K562 (cell line): ENCODE results near the gene SPATA2L. TPM values are rescaled to one million over a fixed set of nuclear protein-coding genes. Genes with fewer than 3 reads are reported as not detected.

Experiments used
- ATAC-seq: fragments of 200-7000 bp; cut with Tn5 transposase; 3 replicates; pipeline ENCODE4 v1.9.1; 2020; ENCODE audit warnings: moderate library complexity
- BruUV-seq: library from RNA; stranded (reverse); fragments of 400-500 nt; replicated peaks from 2 replicates; lab custom pipeline; 2021; lab: Mats Ljungman, UMichigan
- CTCF ChIA-PET: fragments of 300-600 bp; formaldehyde crosslinking; extraction: SDS; loops from one replicate; lab custom pipeline; 2021; ENCODE audit warnings: low intra/inter-chr PET ratio; lab: Yijun Ruan, JAX
- POLR2A ChIA-PET: fragments of 300-600, 350-650 bp; sonication (Branson Sonifier 250); formaldehyde crosslinking; extraction: SDS; loops from one replicate; lab custom pipeline; 2021; ENCODE audit warnings: antibody characterized with exemption, inconsistent platforms; lab: Yijun Ruan, JAX
- DNase-seq, 4 experiments: peaks; one replicate each; pipeline versions ENCODE4 v3.0.0 to v3.0.0-alpha.2; 2011 to 2018; ENCODE audit warnings: low spot score in 3 of 4, mixed read lengths in 3 of 4; ENCODE audit errors: extremely low read depth in 1 of 4
- FAIRE-seq: peaks from 2 replicates; lab custom pipeline; 2011; peaks lifted over from hg19 to GRCh38; lab: Jason Lieb, UNC
- H2AFZ ChIP-seq: 2 replicates; pipeline ENCODE4 v1.6.0; 2011; ENCODE audit warnings: low read depth, low read length, control low read depth, inconsistent platforms
- H3K27ac ChIP-seq: fragments of 200-600 bp; 3 replicates; pipeline ENCODE4 v1.8.0; 2011; ENCODE audit warnings: low read depth, mild to moderate bottlenecking, control low read depth, inconsistent platforms, low read length, moderate library complexity, mixed read lengths; ENCODE audit errors: extremely low read depth
- H3K27me3 ChIP-seq, 2 experiments: fragments of 300-600 bp in 1 of 2; 2 replicates in 1 of 2; 3 replicates in 1 of 2; pipeline versions ENCODE4 v1.6.0 to v1.8.0; 2011; ENCODE audit warnings: inconsistent platforms in 2 of 2, low read length in 2 of 2, mild to moderate bottlenecking in 1 of 2, mixed read lengths in 1 of 2, moderate library complexity in 1 of 2; ENCODE audit not compliant: control insufficient read depth in 2 of 2, insufficient read depth in 2 of 2
- H3K36me3 ChIP-seq: fragments of 300-600 bp; 3 replicates; pipeline ENCODE4 v1.8.0; 2011; ENCODE audit warnings: mild to moderate bottlenecking, low read length, inconsistent platforms; ENCODE audit not compliant: control insufficient read depth, insufficient read depth
- H3K4me1 ChIP-seq, 2 experiments: fragments of 200-600 bp in 1 of 2; replicated peaks in 1 of 2; 2 replicates in 1 of 2; 3 replicates in 1 of 2; pipeline versions ENCODE4 v1.5.1 to v1.8.0; 2011; ENCODE audit warnings: inconsistent platforms in 2 of 2, low read length in 2 of 2, mild to moderate bottlenecking in 1 of 2, mixed read lengths in 1 of 2, moderate library complexity in 1 of 2; ENCODE audit not compliant: control insufficient read depth in 2 of 2, insufficient read depth in 2 of 2
- H3K4me2 ChIP-seq: 2 replicates; pipeline ENCODE4 v1.6.1; 2011; ENCODE audit warnings: low read length, control low read depth, inconsistent platforms, mixed read lengths; ENCODE audit not compliant: insufficient read depth
- H3K4me3 ChIP-seq: fragments of 200-600 bp; sonication (generic), shearing (Covaris generic); 2 replicates; pipeline ENCODE4 v1.5.1; 2016; ENCODE audit warnings: control low read depth, inconsistent platforms
- H3K79me2 ChIP-seq: fragments of 200-600 bp; 3 replicates; pipeline ENCODE4 v1.8.0; 2011; ENCODE audit warnings: low read length, inconsistent platforms; ENCODE audit not compliant: control insufficient read depth, insufficient read depth
- H3K9ac ChIP-seq, 2 experiments: 2 replicates each; pipeline versions ENCODE4 v1.6.0 to v1.6.1; 2011; ENCODE audit warnings: low read depth in 2 of 2, low read length in 2 of 2, control low read depth in 1 of 2, inconsistent platforms in 1 of 2, mild to moderate bottlenecking in 1 of 2, mixed read lengths in 1 of 2; ENCODE audit not compliant: insufficient read depth in 1 of 2
- H3K9me1 ChIP-seq: one replicate; pipeline ENCODE4 v1.6.0; 2011; ENCODE audit warnings: inconsistent platforms, mild to moderate bottlenecking, low read length, moderate library complexity; ENCODE audit not compliant: control insufficient read depth, insufficient read depth
- H3K9me3 ChIP-seq: replicated peaks from 2 replicates; pipeline ENCODE4 v1.5.1; 2011; ENCODE audit warnings: low read depth, low read length, inconsistent platforms; ENCODE audit not compliant: control insufficient read depth, insufficient read depth
- H4K20me1 ChIP-seq: replicated peaks from 2 replicates; pipeline ENCODE4 v1.6.1; 2011; ENCODE audit warnings: low read length, inconsistent platforms, mixed read lengths; ENCODE audit not compliant: control insufficient read depth, insufficient read depth
- CBX1 ChIP-seq: sonication (generic); IDR thresholded peaks from 2 replicates; pipeline ENCODE4 v1.6.1; 2016; ENCODE audit warnings: antibody characterized with exemption, low read depth, mild to moderate bottlenecking
- DACH1 ChIP-seq: fragments of 450-650 bp; IDR thresholded peaks from 2 replicates; pipeline ENCODE4 v1.6.1; 2018; ENCODE audit not compliant: partially characterized antibody
- FIP1L1 ChIP-seq: fragments of 200-400 bp; formaldehyde crosslinking; IDR thresholded peaks from 2 replicates; pipeline ENCODE4 v1.6.1; 2018; ENCODE audit warnings: mild to moderate bottlenecking, low read depth, low read length; ENCODE audit not compliant: poor library complexity, severe bottlenecking
- NFATC3 ChIP-seq: fragments of 450-650 bp; IDR thresholded peaks from 2 replicates; pipeline ENCODE4 v1.6.1; 2017; ENCODE audit warnings: mild to moderate bottlenecking
- PML ChIP-seq: IDR thresholded peaks from 2 replicates; pipeline ENCODE4 v1.6.1; 2012; ENCODE audit warnings: low read length, inconsistent platforms
- POLR2A ChIP-seq: fragments of 450-650 bp; conservative IDR thresholded peaks from 2 replicates; pipeline ENCODE4 v1.6.1; 2016
- POLR2G ChIP-seq: fragments of 200-400 bp; formaldehyde crosslinking; IDR thresholded peaks from 2 replicates; pipeline ENCODE4 v1.6.1; 2017; ENCODE audit warnings: low read depth, mild to moderate bottlenecking, antibody characterized with exemption, low read length, moderate library complexity
- RB1 ChIP-seq: fragments of 450-650 bp; IDR thresholded peaks from 2 replicates; pipeline ENCODE4 v1.6.1; 2017; ENCODE audit warnings: low read depth, mild to moderate bottlenecking
- RBFOX2 ChIP-seq: fragments of 200-400 bp; formaldehyde crosslinking; IDR thresholded peaks from 2 replicates; pipeline ENCODE4 v1.6.1; 2017; ENCODE audit warnings: low read depth, mild to moderate bottlenecking, low read length, moderate library complexity
- RBM22 ChIP-seq: fragments of 200-400 bp; formaldehyde crosslinking; IDR thresholded peaks from 2 replicates; pipeline ENCODE4 v1.6.1; 2018; ENCODE audit warnings: low read length, low read depth; ENCODE audit not compliant: poor library complexity, severe bottlenecking
- SMAD1 ChIP-seq: fragments of 150-350 bp; IDR thresholded peaks from 2 replicates; pipeline ENCODE4 v1.6.1; 2014; ENCODE audit warnings: low read length, low read depth; ENCODE audit not compliant: partially characterized antibody
- TRIM28 ChIP-seq: fragments of 450-650 bp; IDR thresholded peaks from 2 replicates; pipeline ENCODE4 v1.6.1; 2017
- ZFX ChIP-seq: sonication (generic); formaldehyde crosslinking; IDR thresholded peaks from 2 replicates; pipeline ENCODE4 v1.8.0; 2022; ENCODE audit warnings: mild to moderate bottlenecking, missing genetic modification reagents, moderate library complexity
- ZNF232 ChIP-seq: sonication (generic); formaldehyde crosslinking; IDR thresholded peaks from 2 replicates; pipeline ENCODE4 v1.8.0; 2022; ENCODE audit warnings: mild to moderate bottlenecking, missing genetic modification reagents
- ZNF436 ChIP-seq: fragments of 250-450, 450-650 bp; sonication (Bioruptor Pico); formaldehyde crosslinking; IDR thresholded peaks from 2 replicates; pipeline ENCODE4 v1.7.0; 2020; ENCODE audit warnings: mild to moderate bottlenecking
- WGBS: fragments of 100-300 bp; shearing (Covaris generic); methylation state at CpG from one replicate; pipeline ENCODE4 v1.1.6; 2016; ENCODE audit warnings: low coverage, mixed read lengths; ENCODE audit not compliant: insufficient coverage; ENCODE audit errors: missing lambda C conversion rate; 5-methylcytosine and 5-hydroxymethylcytosine counted together
- in situ Hi-C: fragments of 300-500 bp; cut with MboI; formaldehyde crosslinking; loops from 4 replicates; pipeline ENCODE4 v1.15.0; 2018; ENCODE audit warnings: inconsistent platforms, mixed read lengths
- intact Hi-C: fragments of 100-400 bp; cut with micrococcal nuclease; formaldehyde crosslinking; loops from 2 replicates; pipeline ENCODE4 v1.14.2; 2022
- polyA plus RNA-seq, 8 experiments: library from polyadenylated mRNA; depleted of rRNA in 4 of 8; stranded (reverse) in 5 of 8; unstranded in 3 of 8; fragments of >200 nt; fragmentation: Nextera tagmentation in 2 of 8; fragmentation: Illumina TruSeq in 1 of 8; extraction: Ambion mirVana in 2 of 8; extraction: Trizol in 1 of 8; gene quantifications; 2 replicates each; pipeline versions ENCODE4 v1.2.1 to v1.2.3, GENCODE V29; 2011 to 2014; ENCODE audit warnings: inconsistent platforms in 1 of 8, missing spikeins in 1 of 8
- total RNA-seq, 7 experiments: library from RNA; depleted of rRNA in 6 of 7; stranded (reverse); fragments of >200 nt in 6 of 7; fragmentation: Illumina TruSeq in 2 of 7; extraction: Trizol in 2 of 7; gene quantifications; 2 replicates each; pipeline versions ENCODE4 v1.2.1 to v1.2.3, GENCODE V29; 2011 to 2021; ENCODE audit warnings: low replicate concordance in 1 of 7
- TF ChIP-seq, protein P1 (sequence below): IDR thresholded peaks from 2 replicates; pipeline ENCODE4 v1.6.1; 2011; ENCODE audit not compliant: insufficient read length; ENCODE audit errors: extremely low read depth
- TF ChIP-seq, protein P2 (sequence below): sonication (generic); formaldehyde crosslinking; IDR thresholded peaks from 2 replicates; pipeline ENCODE4 v1.8.0; 2022; ENCODE audit warnings: missing genetic modification reagents, mild to moderate bottlenecking, borderline replicate concordance
- TF ChIP-seq, protein P3 (sequence below): fragments of 250-450 bp; sonication (Bioruptor Pico); IDR thresholded peaks from 2 replicates; pipeline ENCODE4 v1.8.0; 2022; ENCODE audit warnings: inconsistent platforms

SPATA2L gene
- total and polyA plus RNA-seq, 9 of the 15 experiments (the other 6 are each of a cell fraction or from before 2014, with no cell fraction given) = 0.13 to 19.2 (median 4.8) TPM; not detected in 1

DNA sequence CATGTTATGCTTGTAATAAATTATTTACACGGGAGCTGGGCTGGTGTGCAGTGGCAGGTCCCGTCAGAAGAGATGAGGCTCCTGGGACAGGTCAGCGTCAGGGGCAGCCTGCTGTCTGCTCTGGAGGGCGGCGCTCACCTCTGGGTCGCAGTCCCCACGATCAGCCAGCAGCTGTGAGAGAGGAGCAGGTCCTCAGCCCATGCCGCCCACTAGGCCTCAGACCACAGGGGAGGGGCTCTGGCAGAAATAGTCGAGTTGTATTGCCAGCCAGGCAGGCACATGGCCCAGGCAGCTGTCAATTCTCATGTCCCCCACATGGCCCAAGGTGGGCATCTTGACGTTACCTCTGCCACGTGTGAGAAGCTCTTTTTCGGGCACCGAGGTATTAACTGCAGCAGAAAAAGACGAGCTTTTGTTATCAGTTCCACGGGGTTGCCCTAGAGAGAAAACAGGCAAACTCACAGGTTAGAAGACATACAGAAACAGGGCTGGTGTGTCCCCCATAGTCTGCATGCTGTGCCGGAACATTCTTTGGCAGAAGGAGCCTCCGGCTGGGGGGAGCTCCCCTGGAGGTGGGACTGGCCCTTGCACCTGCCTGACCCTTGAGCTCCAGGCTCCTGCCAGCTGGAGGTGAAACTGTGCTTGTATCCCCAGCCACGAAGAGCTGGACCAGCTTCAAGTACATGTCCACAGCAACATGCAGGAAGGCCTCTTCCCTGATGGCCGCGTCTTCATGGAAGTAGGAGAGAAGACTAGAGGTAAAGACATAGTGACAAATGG, 37.2 kb upstream of the SPATA2L start (continued):
- TF ChIP-seq, protein P1, sequence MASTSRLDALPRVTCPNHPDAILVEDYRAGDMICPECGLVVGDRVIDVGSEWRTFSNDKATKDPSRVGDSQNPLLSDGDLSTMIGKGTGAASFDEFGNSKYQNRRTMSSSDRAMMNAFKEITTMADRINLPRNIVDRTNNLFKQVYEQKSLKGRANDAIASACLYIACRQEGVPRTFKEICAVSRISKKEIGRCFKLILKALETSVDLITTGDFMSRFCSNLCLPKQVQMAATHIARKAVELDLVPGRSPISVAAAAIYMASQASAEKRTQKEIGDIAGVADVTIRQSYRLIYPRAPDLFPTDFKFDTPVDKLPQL = no peak
- TF ChIP-seq, protein P2, sequence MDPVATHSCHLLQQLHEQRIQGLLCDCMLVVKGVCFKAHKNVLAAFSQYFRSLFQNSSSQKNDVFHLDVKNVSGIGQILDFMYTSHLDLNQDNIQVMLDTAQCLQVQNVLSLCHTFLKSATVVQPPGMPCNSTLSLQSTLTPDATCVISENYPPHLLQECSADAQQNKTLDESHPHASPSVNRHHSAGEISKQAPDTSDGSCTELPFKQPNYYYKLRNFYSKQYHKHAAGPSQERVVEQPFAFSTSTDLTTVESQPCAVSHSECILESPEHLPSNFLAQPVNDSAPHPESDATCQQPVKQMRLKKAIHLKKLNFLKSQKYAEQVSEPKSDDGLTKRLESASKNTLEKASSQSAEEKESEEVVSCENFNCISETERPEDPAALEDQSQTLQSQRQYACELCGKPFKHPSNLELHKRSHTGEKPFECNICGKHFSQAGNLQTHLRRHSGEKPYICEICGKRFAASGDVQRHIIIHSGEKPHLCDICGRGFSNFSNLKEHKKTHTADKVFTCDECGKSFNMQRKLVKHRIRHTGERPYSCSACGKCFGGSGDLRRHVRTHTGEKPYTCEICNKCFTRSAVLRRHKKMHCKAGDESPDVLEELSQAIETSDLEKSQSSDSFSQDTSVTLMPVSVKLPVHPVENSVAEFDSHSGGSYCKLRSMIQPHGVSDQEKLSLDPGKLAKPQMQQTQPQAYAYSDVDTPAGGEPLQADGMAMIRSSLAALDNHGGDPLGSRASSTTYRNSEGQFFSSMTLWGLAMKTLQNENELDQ (CRISPR knock-in tag) = no peak
- TF ChIP-seq ZNF436 (CRISPR knock-in tag) = no peak
- TF ChIP-seq DACH1 = no peak
- no peak for TF ChIP-seq RB1
- no peak for TF ChIP-seq SMAD1

DNA sequence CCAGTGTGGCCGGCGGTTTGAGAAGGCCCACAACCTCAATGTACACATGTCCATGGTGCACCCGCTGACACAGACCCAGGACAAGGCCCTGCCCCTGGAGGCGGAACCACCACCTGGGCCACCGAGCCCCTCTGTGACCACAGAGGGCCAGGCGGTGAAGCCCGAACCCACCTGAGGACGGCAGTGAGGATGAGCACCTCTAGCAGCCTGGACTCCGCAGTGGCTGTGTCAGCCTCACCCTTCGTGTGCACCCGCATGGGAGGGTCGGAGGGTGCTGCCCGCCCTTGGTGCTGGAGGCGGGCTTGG, 36.5 kb upstream of the SPATA2L start:
- H2AFZ ChIP-seq = no peak overlapping the region
- no peak for FAIRE-seq
- H3K9ac ChIP-seq = peak overlapping the region in 1 of 2 experiments; percentile 14; a peak in 1 of 4 replicates
- H3K4me2 ChIP-seq = no peak overlapping the region
- POLR2A ChIA-PET = interaction anchor here (0.8 to 5.4 kb wide), 5 partner anchors 9 to 35 kb away, joined by 3 to 37 read pairs (median 4); no protein-coding TSS in a partner anchor
- peak; percentile 6; the same call in 2 of the 3 replicates for ATAC-seq
- in situ Hi-C loops = no loop called here
- no peaks in the 10 kb centered on the region for H3K9me3 ChIP-seq
- H3K9me1 ChIP-seq = no peaks in the 10 kb centered on the region
- CTCF ChIA-PET = no interaction called here
- H3K4me1 ChIP-seq = peaks cover 0 to 7% of the 10 kb centered on the region in 2 experiments; a peak in 1 of 5 replicates
- intact Hi-C loops = no loop called here
- H4K20me1 ChIP-seq = peaks cover 6% of the 10 kb centered on the region; the same call in 1 of the 2 replicates
- WGBS = 93% methylated on average over 11 of the region's 14 CpGs
- H3K79me2 ChIP-seq = 0 out of 3 replicates have a peak, but pooled peaks cover 3% of the 10 kb centered on the region
- H3K36me3 ChIP-seq = peaks cover 96% of the 10 kb centered on the region
- no TSS peak for BruUV-seq
- H3K27me3 ChIP-seq = no peaks in the 10 kb centered on the region
- no peak for DNase-seq
- H3K27ac ChIP-seq = no peak overlapping the region
- H3K4me3 ChIP-seq = no peak overlapping the region
- TF ChIP-seq, protein P3, sequence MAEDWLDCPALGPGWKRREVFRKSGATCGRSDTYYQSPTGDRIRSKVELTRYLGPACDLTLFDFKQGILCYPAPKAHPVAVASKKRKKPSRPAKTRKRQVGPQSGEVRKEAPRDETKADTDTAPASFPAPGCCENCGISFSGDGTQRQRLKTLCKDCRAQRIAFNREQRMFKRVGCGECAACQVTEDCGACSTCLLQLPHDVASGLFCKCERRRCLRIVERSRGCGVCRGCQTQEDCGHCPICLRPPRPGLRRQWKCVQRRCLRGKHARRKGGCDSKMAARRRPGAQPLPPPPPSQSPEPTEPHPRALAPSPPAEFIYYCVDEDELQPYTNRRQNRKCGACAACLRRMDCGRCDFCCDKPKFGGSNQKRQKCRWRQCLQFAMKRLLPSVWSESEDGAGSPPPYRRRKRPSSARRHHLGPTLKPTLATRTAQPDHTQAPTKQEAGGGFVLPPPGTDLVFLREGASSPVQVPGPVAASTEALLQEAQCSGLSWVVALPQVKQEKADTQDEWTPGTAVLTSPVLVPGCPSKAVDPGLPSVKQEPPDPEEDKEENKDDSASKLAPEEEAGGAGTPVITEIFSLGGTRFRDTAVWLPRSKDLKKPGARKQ (CRISPR knock-in tag) = no peak
- TF ChIP-seq POLR2G = peak; percentile 85
- peak; percentile 68 for TF ChIP-seq POLR2A
- no peak for TF ChIP-seq NFATC3
- peak; percentile 73 for TF ChIP-seq RBFOX2
- no peak for TF ChIP-seq TRIM28
- 0 out of 2 replicates have a peak, but pooled peaks have one; percentile 14 for TF ChIP-seq ZFX (CRISPR knock-in tag)
- peak; percentile 27 for TF ChIP-seq FIP1L1
- peak; percentile 97 for TF ChIP-seq RBM22
- 0 out of 2 replicates have a peak, but pooled peaks have one; percentile 14 for TF ChIP-seq CBX1
- peak; percentile 13; the same call in 1 of the 2 replicates for TF ChIP-seq PML
- TF ChIP-seq ZNF232 (CRISPR knock-in tag) = no peak
